ENCODE measurements around the gene MYOZ2. TPM values are rescaled to one million over a fixed set of nuclear protein-coding genes. Genes with fewer than 3 reads are reported as not detected.
A peak's percentile ranks its signal among the peaks of the same experiment; 100 is the strongest.

MYOZ2 gene
- total and polyA plus RNA-seq, 2 donors from 2014 or later: 0.19 to 0.77 TPM

- FAIRE-seq: no peak
- no peaks in the 10 kb centered on the region for H3K9me3 ChIP-seq (ENCODE audit: control insufficient read depth in 2 of 3, insufficient read depth in 1 of 3, low read length in 3 of 3)
- H3K27me3 ChIP-seq (ENCODE audit: control insufficient read depth, insufficient read depth, low read length): no peaks in the 10 kb centered on the region
- TF ChIP-seq CTCF (IDR thresholded peaks at IDR 0.05; ENCODE audit: borderline replicate concordance, extremely low read depth, insufficient read depth): no peak
- H3K36me3 ChIP-seq (ENCODE audit: control insufficient read depth in 2 of 3, insufficient read depth in 3 of 3, low read length in 3 of 3): no peaks in the 10 kb centered on the region
- intact Hi-C loops (cut with DNase I): no loop called here
- H3K9ac ChIP-seq (ENCODE audit: low read length in 3 of 3): no peak overlapping the region
- H3K27ac ChIP-seq (ENCODE audit: low read depth in 2 of 2, low read length in 2 of 2): no peak overlapping the region
- H3K4me1 ChIP-seq (ENCODE audit: control insufficient read depth in 2 of 3, insufficient read depth in 2 of 3, low read depth in 1 of 3, low read length in 3 of 3): peaks cover 0 to 4% (median 0%) of the 10 kb centered on the region in 3 donors
- DNase-seq: no peak
- H3K4me3 ChIP-seq (ENCODE audit: low read length in 3 of 3): no peak overlapping the region
Measured at GRCh38 chr4:119110121-119110520, 25.5 kb upstream of the MYOZ2 start.

- H3K36me3 ChIP-seq (ENCODE audit: control insufficient read depth in 2 of 3, insufficient read depth in 3 of 3, low read length in 3 of 3): no peaks in the 10 kb centered on the region
- DNase-seq (no peak), FAIRE-seq (no peak)
- no peaks in the 10 kb centered on the region for H3K9me3 ChIP-seq (ENCODE audit: control insufficient read depth in 2 of 3, insufficient read depth in 1 of 3, low read length in 3 of 3)
- no peak overlapping the region for H3K9ac ChIP-seq (ENCODE audit: low read length in 3 of 3)
- no peak for TF ChIP-seq CTCF (IDR thresholded peaks at IDR 0.05; ENCODE audit: borderline replicate concordance, extremely low read depth, insufficient read depth)
- no peak overlapping the region for H3K4me3 ChIP-seq (ENCODE audit: low read length in 3 of 3)
- H3K27ac ChIP-seq (ENCODE audit: low read depth in 2 of 2, low read length in 2 of 2): no peak overlapping the region
- H3K4me1 ChIP-seq (ENCODE audit: control insufficient read depth in 2 of 3, insufficient read depth in 2 of 3, low read depth in 1 of 3, low read length in 3 of 3): peaks cover 0 to 3% (median 0%) of the 10 kb centered on the region in 3 donors
- H3K27me3 ChIP-seq (ENCODE audit: control insufficient read depth, insufficient read depth, low read length): no peaks in the 10 kb centered on the region
- intact Hi-C loops (cut with DNase I): no loop called here
Measured at GRCh38 chr4:119111296-119111695, 24.3 kb upstream of the MYOZ2 start.

GRCh38 chr4:119113033-119113655 lies 22.5 kb upstream of the MYOZ2 start:
- Histone ChIP-seq H3K9me3 (ENCODE audit: control insufficient read depth in 2 of 3, insufficient read depth in 1 of 3, low read length in 3 of 3) (no peaks in the 10 kb centered on the region), H3K4me3 (ENCODE audit: low read length in 3 of 3) (no peak overlapping the region), H3K27me3 (ENCODE audit: control insufficient read depth, insufficient read depth, low read length) (no peaks in the 10 kb centered on the region), H3K27ac (ENCODE audit: low read depth in 2 of 2, low read length in 2 of 2) (no peak overlapping the region), H3K9ac (ENCODE audit: low read length in 3 of 3) (no peak overlapping the region), H3K4me1 (ENCODE audit: control insufficient read depth in 2 of 3, insufficient read depth in 2 of 3, low read depth in 1 of 3, low read length in 3 of 3) (no peaks in the 10 kb centered on the region), H3K36me3 (ENCODE audit: control insufficient read depth in 2 of 3, insufficient read depth in 3 of 3, low read length in 3 of 3) (no peaks in the 10 kb centered on the region)
- peak; percentile 65 for FAIRE-seq
- TF ChIP-seq CTCF (IDR thresholded peaks at IDR 0.05; ENCODE audit: borderline replicate concordance, extremely low read depth, insufficient read depth): no peak
- no peak for DNase-seq
- intact Hi-C loops (cut with DNase I): no loop called here

GRCh38 chr4:119116021-119116420 lies 19.6 kb upstream of the MYOZ2 start:
- Histone ChIP-seq H3K9ac (ENCODE audit: low read length in 3 of 3) (no peak overlapping the region), H3K9me3 (ENCODE audit: control insufficient read depth in 2 of 3, insufficient read depth in 1 of 3, low read length in 3 of 3) (no peaks in the 10 kb centered on the region), H3K4me3 (ENCODE audit: low read length in 3 of 3) (no peak overlapping the region), H3K36me3 (ENCODE audit: control insufficient read depth in 2 of 3, insufficient read depth in 3 of 3, low read length in 3 of 3) (no peaks in the 10 kb centered on the region), H3K27ac (ENCODE audit: low read depth in 2 of 2, low read length in 2 of 2) (no peak overlapping the region), H3K27me3 (ENCODE audit: control insufficient read depth, insufficient read depth, low read length) (no peaks in the 10 kb centered on the region), H3K4me1 (ENCODE audit: control insufficient read depth in 2 of 3, insufficient read depth in 2 of 3, low read depth in 1 of 3, low read length in 3 of 3) (no peaks in the 10 kb centered on the region)
- TF ChIP-seq CTCF (IDR thresholded peaks at IDR 0.05; ENCODE audit: borderline replicate concordance, extremely low read depth, insufficient read depth): no peak
- no peak for FAIRE-seq
- intact Hi-C loops (cut with DNase I): no loop called here
- no peak for DNase-seq
